Thoracic aorta (tissue), 2 donors: ENCODE data around the gene RAI1. TPM values are rescaled to one million over a fixed set of nuclear protein-coding genes. Genes with fewer than 3 reads are reported as not detected.

Experiments
- ATAC-seq: fragments of 150-250 bp; one replicate; pipeline ENCODE4 v1.8.0; 2017; ENCODE audit warnings: low read depth; ENCODE audit not compliant: insufficient number of reproducible peaks, low FRiP score
- DNase-seq: peaks from one replicate; pipeline ENCODE4 v3.0.0-alpha.2; 2020; ENCODE audit warnings: low spot score
- H3K27ac ChIP-seq, 2 donors: fragments of 200-600 bp; sonication (generic); 1 replicate in 1 of 2; 2 replicates in 1 of 2; pipeline ENCODE4 v1.5.1; 2016; ENCODE audit warnings: mild to moderate bottlenecking in 2 of 2, moderate library complexity in 2 of 2
- H3K27me3 ChIP-seq: fragments of 200-600 bp; sonication (generic); replicated peaks from 2 replicates; pipeline ENCODE4 v1.6.0; 2016; ENCODE audit warnings: mild to moderate bottlenecking; ENCODE audit not compliant: insufficient read depth
- H3K36me3 ChIP-seq: fragments of 200-600 bp; sonication (generic); one replicate; pipeline ENCODE4 v1.5.1; 2016
- H3K4me1 ChIP-seq, 2 donors: fragments of 200-600 bp; sonication (generic); 1 replicate in 1 of 2; 2 replicates in 1 of 2; pipeline versions ENCODE4 v1.5.1 to v1.6.0; 2016; ENCODE audit warnings: low read depth in 2 of 2, mild to moderate bottlenecking in 1 of 2; ENCODE audit not compliant: control insufficient read depth in 1 of 2
- H3K4me3 ChIP-seq: fragments of 200-600 bp; sonication (generic); 2 replicates; pipeline ENCODE4 v1.5.1; 2016; ENCODE audit warnings: mild to moderate bottlenecking
- H3K9me3 ChIP-seq: fragments of 200-600 bp; sonication (generic); 2 replicates; pipeline ENCODE4 v1.5.1; 2016
- total RNA-seq, 2 donors: library from RNA; depleted of rRNA; stranded (reverse); fragments of >200 nt; gene quantifications; one replicate each; pipeline versions ENCODE4 v1.1.0 to v1.2.3, GENCODE V29; 2016
- TF ChIP-seq, protein P1 (sequence below): fragments of 200-600 bp; sonication (generic); IDR thresholded peaks from one replicate; pipeline ENCODE4 v1.5.1; 2019; ENCODE audit warnings: antibody characterized with exemption

RAI1 gene
- total RNA-seq, 2 donors from 2014 or later = 21.0 to 31.5 TPM

DNA sequence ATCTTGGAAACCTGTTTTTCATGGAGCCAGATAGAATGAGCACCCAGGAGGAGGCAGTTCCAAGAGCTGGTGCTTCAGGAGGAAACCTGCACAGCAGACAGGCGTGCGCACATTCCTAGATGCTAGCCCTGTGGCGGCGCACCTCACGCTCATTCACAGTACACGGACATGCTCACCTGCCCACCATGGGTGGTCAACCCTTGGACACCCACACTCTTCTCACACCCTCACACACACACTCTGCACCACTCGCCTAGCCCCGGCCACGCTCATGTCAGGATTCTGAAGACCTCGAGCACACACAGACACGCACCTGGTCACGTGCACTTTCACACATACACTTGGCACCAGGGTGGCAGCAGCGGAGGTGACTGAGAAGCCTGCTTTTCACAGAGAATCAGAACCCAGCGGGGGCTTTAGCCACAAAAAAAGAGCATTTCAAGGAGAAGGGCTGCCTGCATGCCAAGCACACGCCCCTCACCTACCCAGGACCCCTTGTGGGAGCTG, 28.6 kb downstream of the RAI1 start:
- H3K27ac ChIP-seq = peak overlapping the region; percentile 56 to 58
- no peaks in the 10 kb centered on the region for H3K27me3 ChIP-seq
- H3K4me1 ChIP-seq = peaks cover 19 to 46% of the 10 kb centered on the region in 2 donors
- TF ChIP-seq, protein P1, sequence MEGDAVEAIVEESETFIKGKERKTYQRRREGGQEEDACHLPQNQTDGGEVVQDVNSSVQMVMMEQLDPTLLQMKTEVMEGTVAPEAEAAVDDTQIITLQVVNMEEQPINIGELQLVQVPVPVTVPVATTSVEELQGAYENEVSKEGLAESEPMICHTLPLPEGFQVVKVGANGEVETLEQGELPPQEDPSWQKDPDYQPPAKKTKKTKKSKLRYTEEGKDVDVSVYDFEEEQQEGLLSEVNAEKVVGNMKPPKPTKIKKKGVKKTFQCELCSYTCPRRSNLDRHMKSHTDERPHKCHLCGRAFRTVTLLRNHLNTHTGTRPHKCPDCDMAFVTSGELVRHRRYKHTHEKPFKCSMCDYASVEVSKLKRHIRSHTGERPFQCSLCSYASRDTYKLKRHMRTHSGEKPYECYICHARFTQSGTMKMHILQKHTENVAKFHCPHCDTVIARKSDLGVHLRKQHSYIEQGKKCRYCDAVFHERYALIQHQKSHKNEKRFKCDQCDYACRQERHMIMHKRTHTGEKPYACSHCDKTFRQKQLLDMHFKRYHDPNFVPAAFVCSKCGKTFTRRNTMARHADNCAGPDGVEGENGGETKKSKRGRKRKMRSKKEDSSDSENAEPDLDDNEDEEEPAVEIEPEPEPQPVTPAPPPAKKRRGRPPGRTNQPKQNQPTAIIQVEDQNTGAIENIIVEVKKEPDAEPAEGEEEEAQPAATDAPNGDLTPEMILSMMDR = no peak
- DNase-seq (no peak), ATAC-seq (no peak)
- H3K4me3 ChIP-seq = no peak overlapping the region
- no peaks in the 10 kb centered on the region for H3K36me3 ChIP-seq
- no peaks in the 10 kb centered on the region for H3K9me3 ChIP-seq

DNA sequence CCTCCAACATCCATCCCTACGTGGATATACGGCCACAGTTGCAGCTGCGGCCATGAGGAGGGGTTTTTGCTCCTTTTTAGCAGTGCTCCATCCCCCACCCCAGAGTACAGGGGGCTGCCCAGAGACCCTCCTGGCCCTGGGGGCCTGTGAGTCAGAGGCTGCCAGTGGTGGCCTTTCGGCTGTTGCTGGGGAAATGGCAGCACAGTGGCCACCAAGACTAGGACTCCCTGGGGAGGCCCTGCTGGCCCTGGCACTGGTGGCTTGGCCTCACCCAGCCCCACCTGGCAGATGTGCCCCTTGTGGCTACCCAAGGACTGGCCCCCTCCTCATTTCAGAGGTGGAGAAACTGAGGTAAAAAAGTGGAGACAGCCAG, 29.1 kb downstream of the RAI1 start:
- Histone ChIP-seq H3K9me3 (no peaks in the 10 kb centered on the region), H3K4me1 (peaks cover 19 to 50% of the 10 kb centered on the region in 2 donors), H3K4me3 (no peak overlapping the region), H3K27ac (peak overlapping the region; percentile 56 to 58), H3K36me3 (no peaks in the 10 kb centered on the region), H3K27me3 (no peaks in the 10 kb centered on the region)
- no peak for ATAC-seq
- TF ChIP-seq, protein P1 = no peak
- no peak for DNase-seq

- Histone ChIP-seq H3K27me3 (no peaks in the 10 kb centered on the region), H3K4me3 (peak overlapping the region; percentile 12), H3K9me3 (no peaks in the 10 kb centered on the region), H3K4me1 (peaks cover 19 to 50% of the 10 kb centered on the region in 2 donors), H3K36me3 (no peaks in the 10 kb centered on the region), H3K27ac (peak overlapping the region; percentile 56 to 58)
- DNase-seq (peak; percentile 53), ATAC-seq (peak; percentile 67)
- TF ChIP-seq, protein P1 = no peak
Observed at GRCh38 chr17:17710728-17711541, 29.7 kb downstream of the RAI1 start.

- H3K27ac ChIP-seq = peak overlapping the region; percentile 56 to 58
Observed at GRCh38 chr17:17711641-17712162, 30.4 kb downstream of the RAI1 start.

More at GRCh38 chr17:17711641-17712162, 30.4 kb downstream of the RAI1 start:
- Histone ChIP-seq H3K4me1 (peaks cover 19 to 50% of the 10 kb centered on the region in 2 donors), H3K4me3 (no peak overlapping the region), H3K9me3 (no peaks in the 10 kb centered on the region), H3K36me3 (no peaks in the 10 kb centered on the region), H3K27me3 (no peaks in the 10 kb centered on the region)
- TF ChIP-seq, protein P1 = no peak
- ATAC-seq = no peak
- no peak for DNase-seq
